ENCODE results near the gene LBX1.

Gene LBX1

DNA sequence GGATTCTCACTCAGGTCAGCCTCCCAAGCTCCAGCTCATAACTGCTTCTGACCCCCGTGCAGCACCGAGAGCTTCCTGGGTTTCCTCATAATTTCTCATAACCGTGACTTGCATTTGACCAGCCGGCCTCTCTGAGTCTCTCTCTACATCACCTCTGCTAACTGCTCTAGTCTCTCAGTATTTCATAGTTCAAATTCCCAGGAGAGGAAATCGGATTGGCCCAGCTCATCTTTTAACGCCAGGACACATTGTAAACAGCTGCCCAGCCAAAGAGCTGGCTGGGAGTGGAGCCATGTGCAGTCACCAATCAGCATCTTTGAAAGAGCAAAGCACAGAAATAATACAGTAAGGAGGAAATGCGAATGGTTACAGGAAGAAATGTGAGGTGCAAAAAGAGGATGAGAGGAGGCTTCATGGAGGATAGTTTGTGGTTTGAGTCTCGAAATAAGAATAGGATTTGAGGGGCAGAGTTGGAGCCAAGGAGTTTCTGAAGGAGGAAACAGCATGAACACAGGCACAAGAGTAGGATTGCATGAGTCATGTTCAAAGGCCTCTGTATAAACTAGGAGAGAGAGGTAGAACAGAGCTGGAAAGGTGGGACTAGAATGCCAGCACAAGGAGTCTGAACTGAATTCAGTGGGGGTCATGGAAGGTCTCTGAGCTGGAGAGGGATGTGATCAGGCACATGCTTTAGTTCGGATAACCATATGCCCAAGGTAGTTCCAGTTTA lies 15.2 kb upstream of the LBX1 start:
- in situ Hi-C loops (cut with HindIII; ENCODE audit: low sequenced_read_pairs): no loop called here

DNA sequence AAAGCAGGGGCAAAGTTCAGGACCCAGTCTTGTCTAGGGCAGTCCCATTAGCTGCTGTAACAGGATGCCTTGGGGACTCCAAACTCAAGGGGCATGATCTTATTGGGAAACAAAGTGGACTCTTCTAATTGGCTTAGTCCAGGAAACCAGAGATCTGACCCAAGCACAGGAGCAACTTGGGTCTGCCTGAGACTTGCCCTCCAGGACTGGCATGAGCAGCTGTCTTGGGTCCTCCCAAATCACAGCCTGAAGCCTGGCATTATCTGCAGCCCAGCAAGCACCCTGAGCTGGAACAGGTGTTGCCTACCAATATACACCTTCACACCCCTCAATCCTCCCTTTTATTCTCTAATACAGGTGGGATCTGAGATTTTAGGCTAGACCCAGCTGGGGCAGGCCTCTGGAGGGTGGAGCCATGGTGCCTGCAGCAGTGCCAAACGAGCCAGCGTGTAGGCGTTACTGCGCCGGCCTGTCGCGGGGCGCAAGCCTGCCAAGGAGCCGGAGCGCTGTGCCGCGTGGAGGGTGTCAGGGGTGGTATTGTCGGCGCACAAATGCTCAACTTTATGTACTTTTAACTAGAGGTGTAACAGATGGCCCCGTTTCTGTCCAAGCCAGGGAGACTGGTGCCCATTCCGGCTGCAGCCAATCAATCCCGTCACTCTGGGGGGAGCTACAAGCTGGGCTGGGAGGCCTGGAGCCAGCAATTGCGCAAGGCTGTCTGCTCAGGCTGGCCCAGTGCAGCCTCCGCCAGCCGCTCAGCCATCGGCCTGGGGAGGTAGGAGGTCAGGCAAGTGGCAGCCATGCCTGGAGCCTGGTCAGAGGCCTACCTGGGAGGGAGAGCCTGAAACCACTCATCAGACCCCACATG lies 12.8 kb upstream of the LBX1 start:
- in situ Hi-C loops (cut with HindIII; ENCODE audit: low sequenced_read_pairs): no loop called here

DNA sequence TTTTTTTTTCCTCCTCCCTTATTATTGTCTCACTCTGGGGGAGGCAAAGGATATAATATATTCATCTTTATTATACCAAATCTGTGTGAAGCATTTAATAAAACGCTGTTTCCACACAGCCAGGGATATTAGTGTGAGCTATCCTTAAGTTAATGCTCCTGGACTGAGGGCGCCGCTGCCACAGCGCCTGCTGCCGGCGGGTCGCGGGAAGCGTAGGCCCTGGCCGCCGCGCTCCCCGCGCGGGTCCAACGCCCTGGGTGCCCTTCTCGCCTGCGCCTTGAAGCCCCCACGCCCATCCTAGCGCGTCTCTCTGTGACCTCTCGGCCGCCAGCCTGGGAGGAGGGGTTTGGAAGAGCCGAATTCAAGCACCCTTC lies 9.5 kb upstream of the LBX1 start:
- in situ Hi-C loops (cut with HindIII; ENCODE audit: low sequenced_read_pairs): loop anchor here (5.0 kb wide), 1 partner anchor 49 kb away; no protein-coding TSS in a partner anchor

DNA sequence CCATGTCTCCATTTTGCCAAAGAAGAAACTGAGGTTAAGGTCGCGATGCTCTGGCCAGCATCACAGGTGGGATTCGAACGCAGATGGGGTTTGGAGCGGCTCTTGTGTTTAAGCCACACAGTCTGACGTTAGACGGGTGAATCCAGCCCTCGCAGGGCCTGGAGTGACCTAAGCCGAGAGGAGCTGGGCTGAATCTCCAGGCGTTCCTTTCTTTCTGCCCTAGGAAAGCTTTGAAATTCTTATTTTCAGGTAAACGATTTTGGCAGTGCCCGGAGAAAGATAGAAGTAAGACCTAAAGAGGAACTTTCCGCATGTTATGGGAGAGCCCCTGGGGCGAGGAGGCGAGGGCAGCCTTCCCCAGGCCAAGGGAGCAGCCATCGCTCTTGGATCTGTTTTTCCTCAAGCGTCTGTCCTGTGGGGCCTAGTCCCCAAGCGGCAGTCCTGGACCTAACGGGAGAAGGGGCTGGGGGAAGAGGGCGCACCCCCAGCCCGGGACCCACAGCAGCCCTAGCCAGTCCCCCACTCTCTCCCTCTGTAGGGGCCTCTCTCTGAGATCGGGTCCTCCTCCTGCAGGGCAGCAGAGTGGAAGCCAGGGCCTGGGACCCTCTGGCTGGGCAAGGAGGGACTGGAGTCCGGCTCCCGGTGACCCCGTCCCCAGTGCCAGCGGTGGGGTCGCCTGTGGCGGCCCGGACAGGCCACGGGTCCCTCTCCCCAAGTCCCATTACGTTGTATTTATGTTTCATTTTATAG lies 8.9 kb upstream of the LBX1 start:
- in situ Hi-C loops (cut with HindIII; ENCODE audit: low sequenced_read_pairs): loop anchor here (5.0 kb wide), 1 partner anchor 49 kb away; no protein-coding TSS in a partner anchor

DNA sequence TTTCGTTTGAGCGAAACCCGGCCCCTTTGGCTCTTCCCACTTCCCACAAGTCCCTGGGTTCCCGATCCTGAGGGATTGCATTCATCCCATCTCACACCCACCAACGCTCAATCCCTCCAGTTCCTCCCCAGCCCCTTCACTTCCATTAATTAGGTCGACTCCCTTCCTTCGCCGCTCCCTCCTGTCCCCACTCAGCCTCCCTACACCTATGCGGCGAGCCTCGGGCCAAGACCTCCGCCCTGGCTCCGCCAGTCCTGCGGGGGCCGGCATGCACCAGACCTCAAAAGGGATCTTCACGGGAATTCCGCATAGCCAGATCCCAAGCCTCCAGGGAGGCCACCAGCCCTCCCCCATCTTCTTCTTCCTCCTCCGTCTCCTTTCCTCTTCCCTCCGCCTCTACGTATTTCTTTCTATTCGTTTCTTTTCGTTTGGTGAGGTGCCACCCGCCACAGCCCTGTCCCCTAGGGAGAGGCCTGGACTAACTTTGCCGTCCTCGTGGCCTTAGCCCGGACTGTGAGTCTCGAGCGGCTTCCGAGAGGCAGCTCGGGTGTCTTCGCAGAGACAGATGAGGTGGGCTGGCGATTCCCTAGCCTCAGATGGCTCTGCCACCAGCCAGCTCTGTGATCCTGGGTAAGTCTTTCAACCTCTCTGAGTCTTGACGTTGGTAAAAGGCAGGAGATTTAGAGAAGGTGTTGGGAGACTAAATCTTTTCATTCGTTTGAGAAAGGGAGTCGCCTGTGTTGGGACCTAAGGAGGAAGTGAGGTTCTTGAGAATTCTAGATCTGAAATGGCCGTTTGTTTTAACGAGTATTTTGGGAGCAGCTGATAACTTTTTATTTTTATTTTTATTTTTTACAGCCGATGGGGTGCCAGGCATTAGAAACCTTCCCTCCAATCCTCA lies 8.1 kb upstream of the LBX1 start:
- in situ Hi-C loops (cut with HindIII; ENCODE audit: low sequenced_read_pairs): loop anchor here (5.0 kb wide), 1 partner anchor 50 kb away; no protein-coding TSS in a partner anchor

DNA sequence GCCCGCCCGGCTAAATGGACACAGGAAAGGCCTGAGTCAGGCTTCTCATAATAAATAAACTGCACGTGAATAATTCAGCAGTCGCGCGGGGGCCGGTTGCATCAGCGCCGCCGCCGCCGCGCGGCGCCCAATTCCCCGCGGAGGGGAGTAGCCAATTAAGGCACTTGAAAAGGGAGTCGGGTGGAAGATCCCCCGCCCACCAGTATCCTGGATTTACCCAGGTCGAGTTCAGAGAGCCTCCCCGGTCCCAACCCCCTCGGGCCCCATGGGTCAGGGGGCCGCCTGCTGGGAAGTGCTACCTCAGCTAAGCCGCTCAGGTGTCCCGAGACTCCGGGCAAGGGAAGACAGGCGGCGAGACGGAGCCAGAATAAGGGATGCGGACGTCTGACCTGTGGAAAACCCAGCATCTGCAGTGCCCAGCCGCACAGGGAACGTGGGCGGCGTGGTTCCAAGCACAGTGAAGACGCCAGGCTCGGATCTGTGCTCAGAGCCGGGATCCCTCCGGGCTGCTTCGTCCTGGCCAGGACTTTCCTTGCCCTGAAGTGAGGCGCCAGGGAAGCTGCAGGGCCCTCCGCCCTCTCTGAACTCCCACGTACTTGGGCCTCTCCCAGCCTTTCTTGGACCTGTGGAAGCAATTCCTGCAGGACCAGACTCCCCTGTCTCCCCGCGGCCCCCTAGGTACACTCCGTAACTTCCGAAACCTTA lies 7.3 kb upstream of the LBX1 start:
- in situ Hi-C loops (cut with HindIII; ENCODE audit: low sequenced_read_pairs): loop anchor here (5.0 kb wide), 1 partner anchor 51 kb away; no protein-coding TSS in a partner anchor

DNA sequence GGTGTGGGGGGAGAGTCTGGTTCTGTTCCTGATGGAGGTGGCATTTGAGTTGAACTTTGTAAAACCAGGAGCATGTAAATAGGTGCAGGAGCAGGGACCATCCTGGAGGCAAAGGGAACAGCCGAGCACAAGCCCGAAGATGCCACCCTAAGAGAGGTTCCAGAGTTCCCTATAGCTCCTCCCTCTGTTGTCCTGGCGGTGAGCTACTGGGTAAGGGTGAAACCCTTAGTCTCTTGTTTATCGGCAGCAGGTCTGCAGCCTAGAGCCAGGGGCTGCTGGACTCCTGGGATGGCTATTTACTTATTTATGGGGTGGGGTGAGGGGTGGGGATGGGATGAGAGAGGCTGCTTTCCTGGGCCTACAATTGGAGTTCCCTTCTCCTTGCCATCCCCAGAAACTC lies 6.5 kb upstream of the LBX1 start:
- in situ Hi-C loops (cut with HindIII; ENCODE audit: low sequenced_read_pairs): loop anchor here (5.0 kb wide), 1 partner anchor 52 kb away; no protein-coding TSS in a partner anchor

DNA sequence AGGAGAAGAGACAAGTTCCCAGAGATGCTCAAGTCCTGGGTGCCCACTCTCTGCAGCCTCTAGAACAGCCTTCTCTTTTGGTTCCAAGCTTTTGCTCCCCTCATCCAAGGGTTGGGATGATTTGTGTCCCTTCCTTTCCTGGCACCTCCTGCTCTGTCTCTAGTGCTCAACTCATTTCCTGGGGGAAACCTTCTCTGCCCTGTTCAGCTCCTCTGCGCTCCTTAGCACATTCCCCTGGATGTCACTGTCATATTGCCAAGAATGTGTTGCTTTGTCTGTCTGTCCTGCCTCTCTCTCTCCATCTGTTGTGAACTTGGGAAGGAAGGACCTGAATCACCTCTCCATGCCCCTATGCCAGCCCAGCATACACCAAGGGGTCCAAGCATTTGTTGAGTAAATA lies 5.1 kb upstream of the LBX1 start:
- in situ Hi-C loops (cut with HindIII; ENCODE audit: low sequenced_read_pairs): no loop called here

DNA sequence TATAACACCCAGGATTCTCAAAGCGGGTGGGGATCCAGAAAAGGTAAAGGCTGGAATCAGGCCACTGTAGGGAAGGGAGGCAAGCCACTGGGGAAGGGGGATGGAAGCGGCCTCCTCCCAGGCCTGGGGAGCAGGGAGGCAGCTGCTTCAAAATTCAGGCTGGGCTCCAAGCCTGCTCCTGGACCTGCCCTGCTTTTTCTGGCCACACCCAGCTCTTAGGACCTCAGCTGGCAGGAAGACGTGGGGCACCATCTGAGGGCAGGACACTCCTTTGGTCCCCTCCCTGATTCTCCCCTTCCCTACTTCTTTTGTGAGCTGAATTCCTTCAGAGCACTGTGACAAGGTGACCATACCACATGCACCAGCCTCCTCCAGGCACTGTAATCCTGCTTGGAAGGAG lies 4.6 kb upstream of the LBX1 start:
- in situ Hi-C loops (cut with HindIII; ENCODE audit: low sequenced_read_pairs): no loop called here

DNA sequence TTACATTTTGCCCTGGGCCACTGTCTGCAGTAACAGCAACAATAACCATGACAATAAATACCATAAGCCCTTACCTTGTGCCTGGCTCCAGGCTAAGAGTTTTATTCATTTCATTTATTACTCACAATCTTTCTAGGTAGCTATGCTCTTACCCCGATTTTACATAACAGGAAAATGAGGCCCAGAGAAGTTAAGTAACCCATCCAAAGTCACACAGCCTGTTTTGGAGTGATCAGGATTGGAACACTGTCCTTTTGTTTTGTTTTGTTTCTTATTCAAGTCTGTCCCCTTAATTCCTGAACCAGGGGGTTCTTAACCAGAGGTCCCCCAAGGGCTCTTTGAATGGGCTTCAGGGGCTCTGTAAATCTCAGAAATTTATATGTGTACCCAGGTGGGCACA lies 4.2 kb upstream of the LBX1 start:
- in situ Hi-C loops (cut with HindIII; ENCODE audit: low sequenced_read_pairs): no loop called here

DNA sequence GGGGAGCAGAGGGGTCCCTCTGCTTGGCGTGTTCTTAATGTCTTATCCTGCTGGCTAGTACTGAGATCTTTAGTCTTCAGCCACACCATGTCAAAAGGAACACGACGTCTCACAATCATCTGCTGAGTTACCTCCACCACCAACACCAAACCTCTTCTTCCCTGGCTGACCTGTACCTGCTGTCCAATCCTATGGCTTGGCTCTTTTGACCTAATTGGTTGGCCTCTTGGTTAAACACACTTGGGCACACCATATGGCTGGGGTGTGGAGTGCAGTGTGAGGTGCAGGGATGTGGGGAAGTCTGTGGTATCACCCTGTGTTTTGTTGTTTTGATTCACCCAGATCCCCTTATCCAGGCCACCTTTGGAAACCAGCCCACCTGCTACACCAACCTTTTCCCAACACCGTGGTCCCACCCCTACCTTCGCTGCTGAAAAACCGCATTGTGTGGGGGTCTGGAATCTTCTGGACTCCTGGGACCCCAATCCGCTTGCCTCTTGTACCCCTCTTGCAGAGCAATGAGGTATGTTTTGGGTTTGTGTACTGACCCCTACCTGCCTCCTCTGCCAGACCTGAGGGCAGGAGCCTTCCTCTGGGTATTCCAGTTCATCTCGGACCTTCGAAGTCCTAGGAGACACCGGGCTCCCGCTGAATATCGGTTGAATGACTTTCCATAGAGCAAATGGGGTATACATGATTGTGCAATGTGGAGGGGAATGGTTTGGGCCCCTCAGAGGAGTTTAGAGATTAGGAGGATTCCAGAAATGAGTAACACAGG lies 2.8 kb upstream of the LBX1 start:
- in situ Hi-C loops (cut with HindIII; ENCODE audit: low sequenced_read_pairs): no loop called here

DNA sequence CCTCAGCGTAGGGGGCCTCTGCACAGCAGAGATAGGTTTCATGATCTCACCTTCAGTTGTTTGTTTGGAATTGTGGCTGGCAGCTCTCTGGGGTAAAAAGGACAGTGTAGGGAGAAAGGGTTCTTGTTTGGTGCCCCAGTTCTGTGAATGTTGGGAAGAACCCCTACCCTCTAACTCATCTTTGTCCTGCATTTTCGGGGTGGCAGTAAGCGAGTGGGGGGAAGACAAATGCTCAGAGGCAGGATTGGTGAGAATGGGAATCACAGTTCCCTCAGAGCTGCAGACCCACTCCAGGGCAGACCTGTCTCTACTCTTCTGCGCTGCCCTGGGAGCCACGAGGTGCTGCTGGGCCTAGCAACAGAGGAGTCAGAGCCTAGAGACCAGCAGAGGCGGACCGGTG lies 1.8 kb upstream of the LBX1 start:
- in situ Hi-C loops (cut with HindIII; ENCODE audit: low sequenced_read_pairs): no loop called here

DNA sequence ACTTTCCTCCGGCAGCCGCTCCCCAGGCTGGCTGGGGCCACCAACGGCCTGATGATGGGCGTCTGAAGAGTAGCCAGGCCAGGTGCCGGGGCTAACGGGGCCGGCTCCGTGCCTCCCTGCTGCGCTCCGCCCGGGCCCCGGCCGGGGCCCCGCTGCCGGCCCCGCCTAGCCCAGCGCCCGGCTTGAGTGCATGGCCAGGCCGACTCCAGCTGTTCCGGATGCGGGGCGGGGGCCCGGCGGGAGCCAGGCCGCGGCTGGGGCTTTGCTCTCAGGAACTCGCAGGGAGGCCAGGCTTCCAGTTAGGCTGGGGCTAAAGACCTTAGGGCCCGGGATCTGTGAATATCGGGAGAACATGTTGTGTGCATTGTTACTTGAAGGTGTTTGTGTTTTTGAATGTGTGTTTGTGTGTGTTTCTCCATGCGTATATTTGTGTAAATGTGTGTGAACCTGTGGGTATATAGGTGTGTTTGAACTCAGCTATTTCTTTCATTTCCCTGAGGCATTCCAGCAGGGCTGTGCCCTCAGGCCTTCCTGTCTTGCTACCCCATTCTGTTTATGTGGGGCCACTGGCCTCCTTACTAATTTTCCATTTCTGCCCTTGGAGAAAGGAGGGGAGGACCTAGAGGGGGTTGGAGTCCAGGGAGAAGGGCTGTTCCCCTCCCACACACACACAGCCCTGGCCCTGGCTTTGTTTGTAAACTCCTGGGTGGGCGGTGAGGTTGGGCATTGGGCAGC lies 1.1 kb upstream of the LBX1 start:
- in situ Hi-C loops (cut with HindIII; ENCODE audit: low sequenced_read_pairs): no loop called here

DNA sequence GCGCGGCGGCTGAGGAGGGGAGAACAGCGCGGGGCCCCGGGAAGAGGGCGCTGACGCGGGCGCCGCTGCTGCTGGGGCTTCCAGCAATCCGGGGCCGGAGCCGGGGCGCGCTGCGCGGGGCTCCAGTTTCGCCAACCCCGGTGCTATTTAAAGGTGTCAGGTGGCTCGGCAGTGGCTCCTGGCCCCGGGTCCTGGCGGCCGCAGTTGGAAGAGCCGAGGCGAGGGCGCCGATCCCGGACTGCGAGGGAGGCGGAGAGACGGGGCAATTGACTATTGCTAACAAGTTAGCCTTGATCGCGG lies 347 bp downstream of the LBX1 start:
- in situ Hi-C loops (cut with HindIII; ENCODE audit: low sequenced_read_pairs): no loop called here

DNA sequence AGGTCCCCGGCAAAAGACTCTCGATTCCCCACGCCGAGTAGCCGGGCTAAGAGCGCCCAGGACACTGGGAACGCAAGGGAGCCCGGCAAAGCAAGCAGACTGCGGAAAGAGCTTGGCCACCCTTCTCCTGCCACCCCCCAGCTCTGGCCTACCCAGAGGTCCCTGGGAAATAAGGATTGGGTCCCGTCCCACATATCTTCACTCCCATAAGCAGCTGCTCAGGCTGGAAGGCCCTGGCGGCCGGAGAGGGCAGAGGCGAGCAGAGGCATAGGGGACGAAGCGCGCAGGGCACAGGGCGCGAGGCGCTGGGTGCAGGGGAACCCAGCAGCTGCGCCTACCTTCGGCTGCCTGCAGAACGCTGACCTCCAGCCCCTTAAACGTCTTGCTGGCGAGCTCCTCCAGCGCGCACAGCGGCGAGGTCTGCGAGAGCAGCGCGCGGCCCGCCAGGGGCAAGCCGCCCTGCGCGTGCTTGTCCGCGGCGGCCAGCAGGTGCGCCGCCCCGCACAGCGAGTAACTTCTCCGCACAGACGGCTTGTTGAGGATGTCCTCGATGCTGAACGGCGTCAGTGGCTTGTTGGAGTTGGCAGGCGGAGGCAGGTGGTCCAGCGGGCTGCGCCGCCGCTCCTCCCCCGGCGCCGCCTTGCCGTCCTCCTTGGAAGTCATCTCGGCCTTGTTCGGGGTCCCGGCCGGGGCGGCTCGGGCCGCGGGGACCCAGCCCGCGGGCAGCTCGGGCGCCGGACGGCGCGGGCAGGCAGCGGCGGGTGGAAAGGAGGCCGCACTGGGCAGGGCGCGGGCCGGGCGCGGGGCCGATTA lies 904 bp downstream of the LBX1 start:
- in situ Hi-C loops (cut with HindIII; ENCODE audit: low sequenced_read_pairs): no loop called here

DNA sequence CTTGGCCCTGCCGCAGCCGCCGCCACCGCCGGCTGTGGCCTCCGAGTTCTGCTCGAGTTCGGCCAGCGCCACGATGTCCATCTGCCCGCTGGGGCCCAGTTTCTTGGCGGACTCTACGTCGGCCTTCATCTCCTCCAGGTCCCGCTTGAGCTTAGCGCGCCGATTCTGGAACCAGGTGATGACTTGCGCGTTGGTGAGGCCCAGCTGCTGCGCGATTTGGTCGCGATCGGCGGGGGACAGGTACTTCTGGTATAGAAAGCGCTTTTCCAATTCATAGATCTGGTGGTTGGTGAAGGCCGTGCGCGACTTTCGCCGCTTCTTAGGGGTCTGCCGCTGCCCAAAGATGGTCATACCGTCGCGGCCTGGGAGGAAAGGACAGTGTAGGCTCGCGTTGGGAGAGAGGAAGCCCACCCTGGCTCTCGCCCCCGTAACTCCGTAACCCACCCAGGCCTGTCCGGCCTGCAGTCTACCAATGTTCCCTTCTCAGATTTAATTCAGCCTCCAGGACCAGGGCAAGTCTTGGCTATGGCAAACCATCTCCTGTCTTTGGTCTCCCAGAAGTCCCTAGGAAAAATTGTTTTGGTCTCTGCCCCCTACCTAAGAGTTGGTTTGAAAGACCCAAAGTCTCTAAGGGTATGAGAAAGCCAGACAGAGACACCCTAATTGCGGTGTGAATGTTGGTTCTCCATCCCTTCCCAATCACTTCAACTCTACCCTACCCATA lies 1.7 kb downstream of the LBX1 start:
- in situ Hi-C loops (cut with HindIII; ENCODE audit: low sequenced_read_pairs): no loop called here

Measured in endothelial cell of hepatic sinusoid (primary cell).